H7 (cell line): ENCODE data around the gene LAMA2. TPM values are rescaled to one million over a fixed set of nuclear protein-coding genes. Genes with fewer than 3 reads are reported as not detected.
A peak's percentile ranks its signal among the peaks of the same experiment; 100 is the strongest.

Experiments
- DNase-seq: peaks from one replicate; pipeline ENCODE4 v3.0.0; 2012
- H3K27me3 ChIP-seq: 2 replicates; pipeline ENCODE4 v1.6.0; 2011; ENCODE audit warnings: mild to moderate bottlenecking, low read length; ENCODE audit not compliant: control insufficient read depth, insufficient read depth
- H3K36me3 ChIP-seq: replicated peaks from 2 replicates; pipeline ENCODE4 v1.5.1; 2011; ENCODE audit warnings: low read length; ENCODE audit not compliant: control insufficient read depth, insufficient read depth
- H3K4me3 ChIP-seq: 2 replicates; pipeline ENCODE4 v1.5.1; 2011; ENCODE audit warnings: low read depth, mild to moderate bottlenecking, control low read depth, low read length, moderate library complexity; ENCODE audit not compliant: insufficient read depth
- total RNA-seq: library from RNA; depleted of rRNA; stranded (reverse); fragments of >200 nt; shearing (Covaris generic); gene quantifications from 2 replicates; pipeline ENCODE4 v1.2.3, GENCODE V29; 2014

LAMA2 gene
- total RNA-seq, 1 experiment from 2014 or later: 2.2 TPM

DNA sequence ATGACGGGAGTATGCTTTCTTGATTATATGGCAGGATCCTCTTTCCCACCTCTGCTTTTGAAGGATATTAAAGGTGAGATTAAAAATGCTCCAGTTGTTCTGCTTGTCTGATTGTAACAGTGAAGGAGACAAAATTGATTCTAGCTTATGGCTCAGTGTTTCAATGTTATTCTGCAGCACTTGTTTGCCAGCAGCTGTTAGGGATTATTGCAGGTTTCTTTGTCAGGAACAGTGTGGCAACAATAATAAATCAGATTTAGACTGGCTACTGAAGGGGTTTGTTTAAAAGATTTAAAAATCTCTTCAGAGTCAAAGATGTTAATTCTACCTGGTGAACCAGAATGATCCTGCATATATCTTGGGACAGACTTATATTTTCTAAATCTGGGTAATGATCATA lies 126.9 kb downstream of the LAMA2 start:
- H3K27me3 ChIP-seq: no peaks in the 10 kb centered on the region
- H3K36me3 ChIP-seq: no peaks in the 10 kb centered on the region
- H3K4me3 ChIP-seq: no peak overlapping the region
- DNase-seq: no peak

DNA sequence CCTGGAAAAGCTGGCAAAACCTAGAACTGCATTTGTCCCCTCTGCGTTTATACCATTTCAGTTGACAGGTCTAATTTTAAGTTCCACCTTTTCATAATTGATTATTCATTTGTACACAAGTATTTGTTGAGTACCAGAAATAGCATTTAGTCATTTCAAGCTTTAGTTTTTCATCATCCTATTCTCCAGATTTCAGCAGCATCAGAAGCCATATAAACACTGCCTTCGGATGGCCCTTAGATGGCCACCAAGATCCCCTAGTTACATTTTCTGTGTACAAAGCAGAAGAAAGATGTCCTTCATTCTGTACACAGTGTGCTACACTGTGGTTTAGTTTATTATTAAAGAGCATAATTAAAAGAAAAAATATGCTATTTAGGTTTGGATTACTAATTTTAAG lies 131.4 kb downstream of the LAMA2 start:
- no peak for DNase-seq
- H3K27me3 ChIP-seq: no peaks in the 10 kb centered on the region
- H3K36me3 ChIP-seq: no peaks in the 10 kb centered on the region
- no peak overlapping the region for H3K4me3 ChIP-seq

DNA sequence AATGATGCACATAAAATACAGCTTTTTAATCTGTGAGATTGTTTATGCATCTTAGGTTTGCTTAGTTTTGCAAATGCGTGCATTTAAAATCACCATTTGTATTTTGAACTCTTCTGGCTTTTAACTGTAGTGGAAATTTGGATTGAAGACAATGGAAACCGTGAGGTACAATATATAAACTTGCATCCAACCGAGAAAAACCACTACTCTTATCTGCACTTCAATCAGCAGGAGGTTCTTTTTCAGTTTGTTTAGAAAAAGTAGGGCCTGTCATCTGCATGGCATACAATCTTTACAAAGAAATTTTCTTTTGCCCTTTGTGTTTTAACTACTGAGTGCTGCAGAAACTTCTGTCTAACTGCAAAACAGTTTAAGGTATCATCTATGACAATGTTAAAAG lies 132.8 kb downstream of the LAMA2 start:
- no peaks in the 10 kb centered on the region for H3K36me3 ChIP-seq
- DNase-seq: no peak
- no peaks in the 10 kb centered on the region for H3K27me3 ChIP-seq
- no peak overlapping the region for H3K4me3 ChIP-seq

DNA sequence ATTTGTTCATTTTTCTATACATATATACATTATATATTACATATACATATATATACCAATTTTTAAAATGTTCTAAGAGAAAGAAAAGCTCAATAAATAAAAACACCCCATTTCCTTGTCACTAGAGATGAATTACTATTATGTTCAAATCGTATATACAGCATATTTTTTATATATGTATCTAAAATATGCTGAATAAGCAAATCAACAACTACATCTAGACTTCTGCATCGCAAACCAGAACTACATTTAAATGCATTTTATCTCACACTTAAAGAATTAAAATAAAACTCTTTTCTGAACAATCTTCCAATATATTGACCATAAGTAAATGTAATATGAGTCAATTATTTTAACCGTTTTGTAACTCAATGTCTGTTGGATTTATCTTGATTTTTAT lies 133.9 kb downstream of the LAMA2 start:
- Histone ChIP-seq H3K4me3 (no peak overlapping the region), H3K27me3 (no peaks in the 10 kb centered on the region), H3K36me3 (no peaks in the 10 kb centered on the region)
- DNase-seq: no peak

DNA sequence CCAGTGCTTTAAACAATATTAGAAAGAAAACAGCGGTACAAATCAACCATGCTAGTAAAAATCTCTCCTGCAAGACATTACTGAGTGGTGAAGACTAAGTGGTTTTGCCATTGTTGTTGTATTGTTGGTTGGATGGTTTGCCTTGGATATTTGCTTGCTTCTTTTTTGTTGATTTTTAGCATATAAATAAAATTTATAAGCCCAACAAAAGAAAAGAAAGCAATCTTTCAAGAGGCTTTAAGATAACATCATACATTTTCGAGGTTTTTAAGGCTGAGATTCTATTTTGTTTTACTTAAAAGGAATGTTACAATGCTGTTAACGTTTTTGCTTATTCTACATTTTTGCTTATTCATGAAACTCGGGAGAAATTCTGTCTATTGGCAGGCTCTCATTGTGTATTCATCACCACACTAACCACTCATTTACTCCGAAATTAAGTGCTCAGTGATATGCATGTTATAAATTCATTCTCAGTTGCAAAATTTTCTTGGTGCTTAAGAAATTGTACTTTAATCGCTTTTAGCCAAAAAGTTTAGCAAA lies 139.1 kb downstream of the LAMA2 start:
- no peaks in the 10 kb centered on the region for H3K27me3 ChIP-seq
- no peak for DNase-seq
- no peak overlapping the region for H3K4me3 ChIP-seq
- H3K36me3 ChIP-seq: no peaks in the 10 kb centered on the region

DNA sequence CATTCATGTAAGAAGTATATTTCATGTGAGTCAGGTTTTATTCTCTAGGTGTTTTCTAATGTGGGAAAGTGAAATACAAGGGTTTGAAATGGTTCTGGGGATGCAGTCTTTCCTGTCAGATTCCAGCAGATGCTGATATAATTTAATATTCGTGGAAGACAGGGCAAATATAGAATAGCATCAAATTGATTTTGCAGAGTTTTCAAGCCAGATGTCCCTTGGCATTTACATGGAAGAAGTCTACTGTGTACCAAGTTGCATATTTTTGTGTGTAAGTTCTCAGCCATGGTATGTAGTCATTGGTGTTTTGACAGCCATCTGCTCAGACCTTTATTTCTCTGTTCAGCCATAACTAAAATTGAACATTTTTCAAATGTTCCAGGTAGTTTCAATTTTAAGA lies 143.7 kb downstream of the LAMA2 start:
- Histone ChIP-seq H3K27me3 (no peaks in the 10 kb centered on the region), H3K36me3 (no peaks in the 10 kb centered on the region)

DNA sequence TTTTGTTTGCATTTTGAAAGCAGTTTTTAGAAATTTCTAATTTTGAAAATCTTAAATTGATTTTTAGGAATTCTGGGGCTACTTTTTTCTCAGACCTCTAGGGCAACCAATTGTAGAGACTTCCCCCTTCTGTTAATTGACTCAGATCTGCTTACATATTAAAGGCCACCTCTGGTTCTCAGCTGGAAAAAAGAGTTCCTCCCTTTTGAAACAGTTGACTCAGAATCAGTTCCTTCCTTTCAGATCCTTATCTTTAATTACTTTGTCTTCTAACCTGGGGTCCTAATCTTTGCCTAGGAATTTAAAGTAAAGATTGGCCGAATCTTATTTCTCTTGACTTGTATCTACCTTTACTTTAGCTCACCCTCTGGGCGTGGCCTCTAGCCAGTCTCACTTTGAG lies 146.8 kb downstream of the LAMA2 start:
- Histone ChIP-seq H3K4me3 (no peak overlapping the region), H3K27me3 (no peaks in the 10 kb centered on the region), H3K36me3 (no peaks in the 10 kb centered on the region)
- DNase-seq: peak; percentile 7

More for the DNA sequence above, 143.7 kb downstream of the LAMA2 start:
- no peak for DNase-seq
- H3K4me3 ChIP-seq: no peak overlapping the region

DNA sequence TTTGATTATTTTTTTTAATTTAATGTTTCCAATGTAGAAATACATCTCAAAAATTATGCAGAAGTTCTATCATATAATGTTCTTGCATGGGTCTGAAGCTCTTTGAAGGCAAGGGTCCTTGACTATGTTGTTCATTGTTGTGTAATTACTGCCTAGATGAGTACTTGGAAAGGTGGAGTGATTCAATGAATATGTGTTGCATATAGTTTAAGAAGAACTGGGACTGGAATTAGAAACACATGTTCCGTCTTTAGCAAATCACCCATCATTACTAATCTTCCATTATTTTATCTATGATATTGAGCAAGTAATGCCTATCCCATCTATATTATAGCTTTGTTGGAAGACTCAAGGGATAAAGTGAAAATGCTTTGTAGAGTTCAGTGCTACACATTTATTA lies 147.3 kb downstream of the LAMA2 start:
- Histone ChIP-seq H3K27me3 (no peaks in the 10 kb centered on the region), H3K4me3 (no peak overlapping the region), H3K36me3 (no peaks in the 10 kb centered on the region)
- DNase-seq: no peak

DNA sequence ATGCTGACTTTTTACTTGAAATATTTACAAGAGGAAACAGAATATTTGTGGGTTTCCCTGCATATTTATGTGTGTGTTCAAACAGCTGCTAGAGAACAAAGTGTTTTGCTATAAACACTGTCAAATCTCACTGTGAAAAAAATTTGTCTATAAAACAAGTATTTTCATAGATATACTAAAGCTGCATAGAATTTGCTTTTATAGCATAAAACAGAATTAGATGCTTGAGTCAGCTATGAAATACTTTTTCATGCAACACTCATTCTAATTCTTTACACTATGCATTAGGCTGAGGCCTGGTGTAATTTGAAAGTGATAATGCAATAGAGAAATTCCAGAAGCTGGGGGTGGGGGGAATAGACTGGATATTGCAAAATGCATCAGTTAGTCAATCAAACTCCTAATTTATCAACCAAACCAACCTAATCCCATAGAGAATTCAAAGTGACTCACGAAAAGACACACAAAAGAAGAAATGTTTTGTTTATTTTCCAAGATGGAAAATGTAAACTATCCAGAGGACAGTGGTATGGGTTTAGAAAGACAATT lies 148.2 kb downstream of the LAMA2 start:
- H3K4me3 ChIP-seq: no peak overlapping the region
- no peaks in the 10 kb centered on the region for H3K27me3 ChIP-seq
- no peak for DNase-seq
- no peaks in the 10 kb centered on the region for H3K36me3 ChIP-seq

DNA sequence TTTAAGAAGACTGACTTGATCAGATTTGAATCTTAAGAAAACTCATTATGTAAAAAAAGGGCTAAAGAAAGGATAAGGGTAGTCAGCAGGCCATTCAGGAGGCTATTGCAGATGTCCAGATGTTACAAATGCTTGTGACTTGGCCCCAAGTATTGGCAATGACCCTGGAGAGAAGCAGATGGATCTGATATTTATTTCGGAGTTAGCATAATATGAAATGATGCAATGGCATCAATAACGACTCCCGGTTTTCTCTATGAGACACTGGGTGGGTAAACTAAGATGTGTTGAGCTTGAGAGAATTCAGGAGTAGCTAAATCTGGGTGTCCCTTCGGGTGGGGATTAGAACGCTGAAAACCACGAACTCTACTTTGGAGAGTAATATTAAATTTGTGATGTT lies 149.7 kb downstream of the LAMA2 start:
- DNase-seq: no peak
- H3K36me3 ChIP-seq: no peaks in the 10 kb centered on the region
- H3K4me3 ChIP-seq: no peak overlapping the region
- no peaks in the 10 kb centered on the region for H3K27me3 ChIP-seq

DNA sequence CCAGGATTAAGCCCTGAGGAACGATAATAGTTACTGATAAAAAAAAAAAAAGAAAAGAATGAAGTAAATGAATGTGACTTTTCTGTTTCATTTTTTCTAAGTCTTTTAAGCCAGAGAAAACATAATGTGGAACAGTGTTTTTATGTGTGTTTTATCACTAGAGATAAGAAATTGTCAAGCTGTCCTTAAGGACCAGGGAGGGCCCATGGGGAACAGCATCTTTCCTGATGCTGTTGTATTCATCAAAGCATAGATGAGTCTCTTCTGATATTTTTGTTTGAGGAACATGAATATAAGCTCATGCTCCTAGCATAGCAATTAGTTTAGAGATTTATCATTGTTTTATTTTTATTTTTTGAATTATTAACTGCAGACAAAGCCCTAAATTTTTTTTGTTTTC lies 150.2 kb downstream of the LAMA2 start:
- Histone ChIP-seq H3K4me3 (no peak overlapping the region), H3K36me3 (no peaks in the 10 kb centered on the region), H3K27me3 (no peaks in the 10 kb centered on the region)
- DNase-seq: no peak

DNA sequence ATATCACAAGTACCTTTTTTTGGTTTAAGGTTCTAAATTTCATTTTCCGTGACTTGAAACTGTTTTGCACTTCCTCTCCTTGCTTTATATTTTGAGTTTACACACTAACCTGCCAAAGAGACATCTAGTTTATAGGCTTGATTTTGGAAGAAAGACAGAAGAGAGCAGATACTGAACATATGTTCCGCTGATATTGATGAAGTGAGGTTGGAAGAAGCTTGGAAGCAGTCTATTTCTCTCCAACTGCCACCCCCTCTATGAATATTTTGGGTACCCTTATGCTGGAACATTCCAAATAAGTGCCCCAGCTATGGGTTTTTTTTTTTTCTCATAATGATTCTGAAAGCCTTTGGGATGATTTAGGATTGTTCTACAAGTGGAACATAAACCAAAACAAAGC lies 150.6 kb downstream of the LAMA2 start:
- Histone ChIP-seq H3K27me3 (no peaks in the 10 kb centered on the region), H3K4me3 (no peak overlapping the region), H3K36me3 (no peaks in the 10 kb centered on the region)
- DNase-seq: no peak

DNA sequence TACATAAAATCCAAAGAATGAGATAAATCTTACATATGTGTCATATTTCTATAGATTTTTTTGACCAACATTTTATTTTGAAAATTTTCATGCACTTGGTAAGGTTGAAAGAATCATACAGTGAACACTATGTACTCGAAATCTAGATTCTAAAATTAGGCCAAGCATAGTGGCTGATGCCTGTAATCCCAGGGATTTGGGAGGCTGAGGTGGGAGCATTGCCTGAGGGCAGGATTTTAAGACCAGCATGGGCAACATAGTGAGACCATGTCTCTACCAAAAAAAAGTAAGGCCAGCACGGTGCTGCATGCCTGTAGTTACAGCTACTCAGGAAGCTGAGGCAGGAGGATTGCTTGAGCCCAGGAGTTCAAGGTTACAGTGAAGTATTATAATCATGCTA lies 158.6 kb downstream of the LAMA2 start:
- no peak for DNase-seq
- H3K4me3 ChIP-seq: no peak overlapping the region
- no peaks in the 10 kb centered on the region for H3K27me3 ChIP-seq
- H3K36me3 ChIP-seq: no peaks in the 10 kb centered on the region

DNA sequence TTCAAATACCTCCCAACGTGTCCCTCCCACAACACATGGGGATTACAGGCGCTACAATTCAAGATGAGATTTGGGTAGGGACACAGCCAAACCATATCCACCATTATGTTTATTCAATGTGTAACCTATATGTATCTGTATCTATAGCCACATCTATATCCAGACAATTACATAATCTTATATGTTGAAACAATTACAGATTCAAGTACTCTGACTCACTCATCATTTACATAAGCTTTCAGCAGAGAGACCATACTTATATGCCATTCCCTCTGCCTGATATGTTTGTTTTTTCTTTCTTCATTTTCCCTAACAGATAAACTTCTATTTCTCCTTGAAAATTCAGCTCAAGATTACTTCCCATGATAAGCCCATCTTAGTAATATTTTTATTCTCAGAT lies 163.6 kb downstream of the LAMA2 start:
- Histone ChIP-seq H3K4me3 (no peak overlapping the region), H3K36me3 (no peaks in the 10 kb centered on the region), H3K27me3 (no peaks in the 10 kb centered on the region)
- no peak for DNase-seq

DNA sequence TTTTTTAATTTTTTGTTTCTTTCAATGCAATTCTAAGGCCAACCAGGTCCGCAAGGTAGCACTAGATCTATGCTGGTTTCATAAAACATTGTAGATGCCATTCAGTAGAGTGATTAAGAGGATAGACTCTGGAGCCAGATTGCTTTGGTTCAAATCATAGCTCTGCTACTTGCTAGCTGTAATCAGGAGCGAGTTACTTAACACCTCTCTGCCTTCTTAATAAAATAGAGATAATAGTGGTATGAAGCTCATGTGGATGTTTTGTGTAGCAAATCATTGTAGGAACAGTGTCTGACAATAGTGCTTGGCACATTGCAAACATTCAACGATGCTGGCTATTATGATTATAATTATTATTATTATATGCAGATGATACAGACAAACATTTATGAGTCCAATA lies 164.9 kb downstream of the LAMA2 start:
- H3K4me3 ChIP-seq: no peak overlapping the region
- DNase-seq: no peak

DNA sequence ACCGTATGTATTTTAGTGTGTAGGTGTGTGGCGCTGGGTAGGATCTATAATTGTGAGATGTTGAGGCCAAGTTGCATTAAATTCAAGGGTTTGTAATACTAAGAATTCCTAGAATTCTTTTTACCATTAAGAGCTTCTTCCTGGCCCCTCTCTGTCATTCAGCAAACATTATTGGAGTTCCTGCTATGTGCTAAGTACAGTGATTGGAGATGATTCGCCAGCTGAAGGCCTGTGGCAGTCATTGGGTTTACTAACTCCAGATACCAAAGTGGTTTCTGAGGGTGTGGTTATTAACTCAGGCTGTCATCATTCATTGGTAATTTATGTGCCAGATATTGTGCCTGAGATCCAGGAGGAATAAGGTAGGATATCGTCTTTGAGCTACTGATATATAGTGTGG lies 167.1 kb downstream of the LAMA2 start:
- H3K27me3 ChIP-seq: no peaks in the 10 kb centered on the region
- DNase-seq: no peak
- no peak overlapping the region for H3K4me3 ChIP-seq
- H3K36me3 ChIP-seq: no peaks in the 10 kb centered on the region

More for the DNA sequence above, 164.9 kb downstream of the LAMA2 start:
- Histone ChIP-seq H3K27me3 (no peaks in the 10 kb centered on the region), H3K36me3 (no peaks in the 10 kb centered on the region)
